Activated CD4-positive, alpha-beta memory T cell treated with anti-CD3 and anti-CD28 coated beads, Interleukin-2, amount 10 ng/mL, durations not matched to agents 7 days and 5 days (primary cell): ENCODE data around the gene OLFML3. TPM values are rescaled to one million over a fixed set of nuclear protein-coding genes. Genes with fewer than 3 reads are reported as not detected.

Source experiments
- CTCF ChIA-PET: fragments of 350-600 bp; sonication (Branson Sonifier 250); formaldehyde crosslinking; loops from one replicate; lab custom pipeline; 2021; ENCODE audit warnings: antibody characterized with exemption, inconsistent platforms; lab: Charles Lee
- POLR2A ChIA-PET: fragments of 350-600 bp; sonication (Branson Sonifier 250); formaldehyde crosslinking; loops from one replicate; lab custom pipeline; 2021; ENCODE audit warnings: antibody characterized with exemption; lab: Charles Lee
- DNase-seq: peaks from one replicate; pipeline ENCODE4 v3.0.0-alpha.2; 2020
- H3K27ac Mint-ChIP-seq: one replicate; pipeline ENCODE4 v1.8.0; 2021; ENCODE audit warnings: mild to moderate bottlenecking, mixed read lengths
- H3K27me3 Mint-ChIP-seq: one replicate; pipeline ENCODE4 v1.8.0; 2021; ENCODE audit warnings: mixed read lengths
- H3K36me3 Mint-ChIP-seq: one replicate; pipeline ENCODE4 v1.8.0; 2021; ENCODE audit warnings: low read depth, mixed read lengths
- H3K4me1 Mint-ChIP-seq: one replicate; pipeline ENCODE4 v1.8.0; 2021; ENCODE audit warnings: mixed read lengths
- H3K4me3 Mint-ChIP-seq: one replicate; pipeline ENCODE4 v1.8.0; 2021; ENCODE audit warnings: mild to moderate bottlenecking, mixed read lengths
- H3K9me3 Mint-ChIP-seq: one replicate; pipeline ENCODE4 v1.8.0; 2021; ENCODE audit warnings: mixed read lengths
- total RNA-seq, 2 experiments: library from RNA; stranded (reverse); gene quantifications; one replicate each; pipeline ENCODE4 v1.2.3, GENCODE V29; 2021

The OLFML3 gene
- total RNA-seq, 2 experiments from 2014 or later: 0.20 to 0.45 TPM

DNA sequence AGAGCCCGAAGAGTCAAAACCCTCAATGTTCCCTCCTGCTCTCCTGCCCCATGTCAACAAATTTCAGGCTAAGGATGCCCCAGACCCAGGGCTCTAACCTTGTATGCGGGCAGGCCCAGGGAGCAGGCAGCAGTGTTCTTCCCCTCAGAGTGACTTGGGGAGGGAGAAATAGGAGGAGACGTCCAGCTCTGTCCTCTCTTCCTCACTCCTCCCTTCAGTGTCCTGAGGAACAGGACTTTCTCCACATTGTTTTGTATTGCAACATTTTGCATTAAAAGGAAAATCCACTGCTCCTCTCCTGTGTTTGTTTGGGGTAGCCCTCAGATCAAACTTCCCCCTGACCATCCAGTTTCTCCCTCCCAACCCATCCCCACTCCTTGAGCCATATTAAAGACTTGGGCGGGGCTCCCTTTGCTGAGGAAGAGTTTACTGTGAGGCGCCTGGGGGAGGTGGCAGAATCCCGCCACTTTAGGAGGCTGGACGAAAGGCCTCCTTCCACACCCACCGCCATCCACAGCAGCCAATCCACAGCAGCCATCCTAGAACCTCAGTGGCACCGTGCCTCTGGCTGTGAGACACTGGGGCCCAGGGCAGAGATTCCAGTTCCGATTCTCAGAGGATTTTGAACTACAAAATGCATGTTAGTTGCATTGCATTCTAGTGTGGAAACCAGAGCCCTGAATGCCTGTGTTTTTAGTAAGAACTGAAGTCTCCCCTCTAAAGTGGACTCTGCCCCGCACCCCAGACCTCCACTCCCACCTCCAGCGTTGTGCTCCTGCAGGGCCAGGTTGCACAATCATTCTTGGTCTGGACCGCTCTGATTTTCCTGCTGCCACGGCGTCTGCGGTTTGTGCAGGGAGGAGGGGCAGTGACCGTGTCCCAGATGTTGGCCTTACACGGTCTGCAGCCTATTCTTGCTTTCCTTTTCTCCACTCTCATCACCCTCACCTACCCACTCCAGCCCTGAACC lies 3.0 kb downstream of the OLFML3 start:
- Mint-ChIP-seq H3K27me3 (no peaks in the 10 kb centered on the region), H3K27ac (no peak overlapping the region), H3K36me3 (no peaks in the 10 kb centered on the region), H3K9me3 (no peaks in the 10 kb centered on the region), H3K4me3 (no peak overlapping the region), H3K4me1 (peaks cover 14% of the 10 kb centered on the region)
- CTCF ChIA-PET: interaction anchor here (1.2 kb wide), 1 partner anchor 301 kb away, joined by 5 read pairs; no protein-coding TSS in a partner anchor
- DNase-seq: no peak
- POLR2A ChIA-PET: no interaction called here

GRCh38 chr1:113982949-113983348 lies 3.7 kb downstream of the OLFML3 start:
- no peaks in the 10 kb centered on the region for H3K9me3 Mint-ChIP-seq
- no peaks in the 10 kb centered on the region for H3K36me3 Mint-ChIP-seq
- H3K4me3 Mint-ChIP-seq: no peak overlapping the region
- ChIA-PET CTCF (interaction anchor here (1.3 kb wide), 1 partner anchor 9 kb away, joined by 3 read pairs; no protein-coding TSS in a partner anchor), POLR2A (no interaction called here)
- peaks cover 9% of the 10 kb centered on the region for H3K4me1 Mint-ChIP-seq
- no peak overlapping the region for H3K27ac Mint-ChIP-seq
- H3K27me3 Mint-ChIP-seq: no peaks in the 10 kb centered on the region
- DNase-seq: no peak

DNA sequence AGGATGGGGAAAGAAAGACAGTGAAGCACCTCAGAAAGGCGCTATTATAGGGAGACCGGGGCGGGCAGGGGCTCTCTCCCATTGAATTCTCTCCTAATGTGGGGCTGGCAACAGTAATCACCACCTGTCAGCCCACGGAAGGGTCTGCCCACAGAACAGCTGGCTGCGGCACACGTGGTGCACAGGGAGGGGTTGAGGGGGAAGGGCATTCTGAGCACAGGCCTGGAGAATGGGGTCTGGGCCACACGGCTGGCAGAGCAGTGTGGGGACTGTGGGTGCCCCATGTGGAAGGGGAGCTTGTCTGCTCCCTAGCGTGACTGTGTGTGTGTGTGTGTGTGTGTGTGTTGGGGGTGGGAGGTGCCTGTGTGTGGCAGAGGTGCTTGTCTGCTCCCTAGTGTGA lies 4.1 kb downstream of the OLFML3 start:
- no peak for DNase-seq
- Mint-ChIP-seq H3K4me1 (peaks cover 5% of the 10 kb centered on the region), H3K9me3 (no peaks in the 10 kb centered on the region), H3K36me3 (no peaks in the 10 kb centered on the region), H3K27ac (no peak overlapping the region), H3K4me3 (no peak overlapping the region), H3K27me3 (no peaks in the 10 kb centered on the region)
- CTCF ChIA-PET: interaction anchor here (1.3 kb wide), 1 partner anchor 9 kb away, joined by 3 read pairs; no protein-coding TSS in a partner anchor
- POLR2A ChIA-PET: no interaction called here

DNA sequence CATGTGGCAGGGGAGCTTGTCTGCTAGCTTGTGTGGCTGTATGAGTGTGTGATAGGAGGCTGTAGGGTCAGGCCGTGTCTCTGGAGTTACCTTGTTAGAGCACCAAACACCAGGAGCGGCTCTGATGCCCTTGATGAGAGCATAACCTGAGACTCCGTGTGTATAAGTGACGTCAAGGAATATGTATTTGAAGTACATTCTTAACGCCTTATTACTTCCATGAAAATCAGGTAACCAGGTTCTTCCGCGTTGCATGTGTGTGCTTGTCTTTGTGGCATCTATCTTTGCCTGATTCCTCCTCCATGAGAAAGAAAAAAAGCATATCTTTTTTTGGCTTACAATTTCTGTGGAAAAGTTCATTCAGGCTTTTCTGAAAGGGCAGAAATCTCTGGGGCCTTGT lies 4.6 kb downstream of the OLFML3 start:
- no peak overlapping the region for H3K27ac Mint-ChIP-seq
- CTCF ChIA-PET: interaction anchor here (1.0 to 1.3 kb wide), 2 partner anchors 10 to 66 kb away, joined by 3 read pairs; no protein-coding TSS in a partner anchor
- POLR2A ChIA-PET: no interaction called here

DNA sequence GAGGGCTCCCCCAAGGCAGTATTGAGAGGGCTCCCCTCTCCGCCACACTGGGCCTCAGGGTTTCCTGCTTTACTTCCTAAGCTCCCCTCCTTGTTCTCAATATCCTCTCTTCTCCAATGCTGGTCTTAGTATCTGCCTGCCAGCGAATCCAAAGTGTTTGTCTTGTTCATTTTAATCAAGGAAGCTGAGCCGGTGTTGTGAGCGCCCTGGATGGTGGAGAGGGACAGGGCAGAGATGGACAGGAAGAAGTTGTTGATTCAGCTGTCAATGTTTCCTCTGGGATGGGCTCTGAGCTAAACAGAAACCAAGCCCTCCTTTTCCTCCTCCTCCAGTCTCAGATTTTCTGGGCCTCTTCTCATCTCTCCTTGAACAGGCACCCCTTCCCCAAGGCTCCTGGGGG lies 5.4 kb downstream of the OLFML3 start:
- CTCF ChIA-PET: interaction anchor here (1.0 kb wide), 1 partner anchor 65 kb away, joined by 3 read pairs; no protein-coding TSS in a partner anchor
- POLR2A ChIA-PET: no interaction called here
- Mint-ChIP-seq H3K4me3 (no peak overlapping the region), H3K27ac (no peak overlapping the region), H3K36me3 (no peaks in the 10 kb centered on the region), H3K27me3 (peaks cover 1% of the 10 kb centered on the region), H3K9me3 (no peaks in the 10 kb centered on the region), H3K4me1 (no peaks in the 10 kb centered on the region)
- DNase-seq: no peak

More for the DNA sequence above, 4.6 kb downstream of the OLFML3 start:
- Mint-ChIP-seq H3K36me3 (no peaks in the 10 kb centered on the region), H3K9me3 (no peaks in the 10 kb centered on the region), H3K4me3 (no peak overlapping the region), H3K27me3 (no peaks in the 10 kb centered on the region), H3K4me1 (peaks cover under 1% of the 10 kb centered on the region)
- DNase-seq: no peak

DNA sequence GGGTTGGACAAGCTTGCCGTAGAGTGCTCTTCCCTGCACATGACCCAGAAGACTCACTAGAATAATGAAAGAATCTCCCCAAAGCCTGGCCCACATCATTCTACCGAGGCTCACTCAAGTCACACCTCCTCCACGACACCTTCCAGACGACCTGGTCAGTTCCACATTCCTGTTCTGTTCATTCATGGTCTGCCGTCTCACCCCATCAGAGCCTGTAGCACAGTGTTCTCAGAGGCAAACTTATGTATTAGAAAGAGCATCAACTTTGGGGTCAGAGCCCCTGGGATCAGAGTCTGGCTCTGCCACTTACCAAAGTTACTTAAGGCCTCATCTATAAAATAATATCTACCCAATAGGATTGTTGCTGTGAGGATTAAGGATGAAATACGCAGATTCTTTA lies 7.5 kb downstream of the OLFML3 start:
- Mint-ChIP-seq H3K4me3 (no peak overlapping the region), H3K27ac (no peak overlapping the region), H3K27me3 (peaks cover 11% of the 10 kb centered on the region), H3K4me1 (no peaks in the 10 kb centered on the region), H3K36me3 (no peaks in the 10 kb centered on the region), H3K9me3 (no peaks in the 10 kb centered on the region)
- DNase-seq: no peak
- ChIA-PET POLR2A (no interaction called here), CTCF (no interaction called here)

DNA sequence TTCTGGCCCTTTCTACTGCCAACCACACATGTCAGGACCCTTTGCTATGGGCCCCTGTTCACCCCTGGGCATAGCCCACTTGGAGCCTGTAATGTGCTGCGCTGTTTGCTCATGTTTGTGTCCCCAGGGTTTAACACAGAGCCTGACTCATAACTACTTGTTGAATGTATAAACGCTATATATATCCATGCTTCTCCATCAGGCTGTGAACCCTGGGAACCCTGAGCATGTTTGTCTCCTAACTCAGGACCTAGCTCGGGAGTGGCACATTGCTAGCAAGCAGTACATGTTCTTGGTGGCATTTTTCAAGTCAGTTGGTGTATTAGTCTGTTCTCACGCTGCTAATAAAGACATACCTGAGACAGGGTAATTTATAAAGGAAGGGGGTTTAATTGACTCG lies 8.0 kb downstream of the OLFML3 start:
- Mint-ChIP-seq H3K36me3 (no peaks in the 10 kb centered on the region), H3K27me3 (peaks cover 11% of the 10 kb centered on the region), H3K27ac (no peak overlapping the region), H3K9me3 (peaks cover under 1% of the 10 kb centered on the region), H3K4me3 (no peak overlapping the region), H3K4me1 (no peaks in the 10 kb centered on the region)
- ChIA-PET CTCF (no interaction called here), POLR2A (no interaction called here)
- DNase-seq: no peak

GRCh38 chr1:113990530-113990929 lies 11.3 kb downstream of the OLFML3 start:
- Mint-ChIP-seq H3K4me1 (no peaks in the 10 kb centered on the region), H3K27me3 (peaks cover 11% of the 10 kb centered on the region), H3K27ac (no peak overlapping the region), H3K9me3 (peaks cover 17% of the 10 kb centered on the region), H3K36me3 (peaks cover 13% of the 10 kb centered on the region), H3K4me3 (no peak overlapping the region)
- POLR2A ChIA-PET: no interaction called here
- DNase-seq: no peak
- CTCF ChIA-PET: no interaction called here

DNA sequence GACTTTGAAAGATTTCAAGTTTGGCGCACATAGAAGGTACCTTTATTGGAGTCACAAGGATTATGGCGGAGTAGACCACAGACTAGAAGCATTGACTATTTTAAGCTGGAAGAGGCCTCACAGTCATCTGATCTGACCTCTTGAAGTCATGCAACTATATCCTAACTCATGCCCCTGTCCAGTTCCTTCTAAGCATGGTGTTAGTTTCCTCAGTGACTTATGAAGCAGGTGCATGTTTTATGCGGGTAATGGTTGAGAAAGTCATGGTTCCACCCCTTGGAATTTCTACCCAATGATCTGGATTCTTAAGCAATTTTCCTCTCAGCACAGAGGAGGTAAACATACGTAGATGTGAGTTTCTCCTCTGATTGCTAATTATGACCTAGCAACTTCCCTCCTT lies 11.7 kb downstream of the OLFML3 start:
- ChIA-PET POLR2A (no interaction called here), CTCF (no interaction called here)
- DNase-seq: no peak
- Mint-ChIP-seq H3K27ac (no peak overlapping the region), H3K36me3 (peaks cover 14% of the 10 kb centered on the region), H3K4me3 (no peak overlapping the region), H3K27me3 (peaks cover 11% of the 10 kb centered on the region), H3K9me3 (peaks cover 19% of the 10 kb centered on the region), H3K4me1 (no peaks in the 10 kb centered on the region)

GRCh38 chr1:113991467-113991997 lies 12.3 kb downstream of the OLFML3 start:
- CTCF ChIA-PET: no interaction called here
- no peak for DNase-seq

GRCh38 chr1:113993072-113993471 lies 13.8 kb downstream of the OLFML3 start:
- H3K4me1 Mint-ChIP-seq: no peaks in the 10 kb centered on the region
- DNase-seq: no peak
- H3K9me3 Mint-ChIP-seq: peaks cover 24% of the 10 kb centered on the region
- peaks cover 13% of the 10 kb centered on the region for H3K27me3 Mint-ChIP-seq
- H3K36me3 Mint-ChIP-seq: peaks cover 14% of the 10 kb centered on the region
- no peak overlapping the region for H3K4me3 Mint-ChIP-seq
- ChIA-PET CTCF (interaction anchor here (1.2 kb wide), 1 partner anchor 17 kb away, joined by 4 read pairs; no protein-coding TSS in a partner anchor), POLR2A (no interaction called here)
- H3K27ac Mint-ChIP-seq: no peak overlapping the region

More at GRCh38 chr1:113991467-113991997, 12.3 kb downstream of the OLFML3 start:
- Mint-ChIP-seq H3K9me3 (peaks cover 24% of the 10 kb centered on the region), H3K4me3 (no peak overlapping the region), H3K36me3 (peaks cover 14% of the 10 kb centered on the region), H3K27ac (no peak overlapping the region), H3K4me1 (no peaks in the 10 kb centered on the region), H3K27me3 (peaks cover 11% of the 10 kb centered on the region)
- POLR2A ChIA-PET: no interaction called here

GRCh38 chr1:113993766-113994165 lies 14.5 kb downstream of the OLFML3 start:
- Mint-ChIP-seq H3K4me3 (no peak overlapping the region), H3K27ac (no peak overlapping the region), H3K4me1 (no peaks in the 10 kb centered on the region), H3K36me3 (peaks cover 14% of the 10 kb centered on the region), H3K27me3 (peaks cover 18% of the 10 kb centered on the region), H3K9me3 (peaks cover 24% of the 10 kb centered on the region)
- DNase-seq: no peak
- ChIA-PET POLR2A (no interaction called here), CTCF (no interaction called here)

DNA sequence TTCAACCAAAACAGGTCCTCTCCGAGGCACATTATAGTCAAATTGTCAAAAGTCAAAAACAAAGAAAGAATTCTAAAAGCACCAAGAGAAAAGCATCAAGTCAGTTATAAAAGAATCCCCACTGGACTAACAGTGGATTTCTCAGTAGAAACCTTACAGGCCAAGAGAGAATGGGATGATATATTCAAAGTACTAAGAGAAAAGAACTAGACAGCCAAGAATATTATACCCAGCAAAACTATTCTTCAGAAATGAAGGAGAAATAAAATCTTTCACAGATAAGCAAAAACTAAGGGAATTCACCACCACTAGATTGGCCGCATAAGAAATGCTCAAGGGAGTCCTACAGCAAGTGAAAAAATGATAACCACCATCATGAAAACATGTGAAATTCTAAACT lies 16.1 kb downstream of the OLFML3 start:
- Mint-ChIP-seq H3K4me1 (no peaks in the 10 kb centered on the region), H3K9me3 (peaks cover 24% of the 10 kb centered on the region), H3K36me3 (peaks cover 14% of the 10 kb centered on the region), H3K27ac (no peak overlapping the region), H3K4me3 (no peak overlapping the region), H3K27me3 (peaks cover 15% of the 10 kb centered on the region)
- no peak for DNase-seq
- POLR2A ChIA-PET: no interaction called here
- CTCF ChIA-PET: interaction anchor here (0.7 kb wide), 1 partner anchor 58 kb away, joined by 4 read pairs; no protein-coding TSS in a partner anchor
